ENCODE results near the gene AKNA.

- TF ChIP-seq TAF1 (IDR thresholded peaks at IDR 0.05; ENCODE audit: borderline replicate concordance, low read depth, low read length) (no peak), POLR2A (IDR thresholded peaks at IDR 0.05; ENCODE audit: low read depth, low read length) (no peak), POLR2AphosphoS5 (IDR thresholded peaks at IDR 0.05; ENCODE audit: low read depth, low read length) (no peak)
Measured at GRCh38 chr9:114431003-114431402, 43.2 kb upstream of the AKNA start.
